EH (cell line): ENCODE results near the gene EEF2K.
A peak's percentile ranks its signal among the peaks of the same experiment; 100 is the strongest.
"Not testable (repeated sequence)": the region's sequence is repeated elsewhere in the genome, so short reads cannot be mapped to it uniquely, and the experiment has no call there.

ENCODE experiments used
- DNase-seq: peaks from one replicate; pipeline ENCODE4 v3.0.0-alpha.2; 2015; ENCODE audit warnings: low read depth

Gene EEF2K

DNA sequence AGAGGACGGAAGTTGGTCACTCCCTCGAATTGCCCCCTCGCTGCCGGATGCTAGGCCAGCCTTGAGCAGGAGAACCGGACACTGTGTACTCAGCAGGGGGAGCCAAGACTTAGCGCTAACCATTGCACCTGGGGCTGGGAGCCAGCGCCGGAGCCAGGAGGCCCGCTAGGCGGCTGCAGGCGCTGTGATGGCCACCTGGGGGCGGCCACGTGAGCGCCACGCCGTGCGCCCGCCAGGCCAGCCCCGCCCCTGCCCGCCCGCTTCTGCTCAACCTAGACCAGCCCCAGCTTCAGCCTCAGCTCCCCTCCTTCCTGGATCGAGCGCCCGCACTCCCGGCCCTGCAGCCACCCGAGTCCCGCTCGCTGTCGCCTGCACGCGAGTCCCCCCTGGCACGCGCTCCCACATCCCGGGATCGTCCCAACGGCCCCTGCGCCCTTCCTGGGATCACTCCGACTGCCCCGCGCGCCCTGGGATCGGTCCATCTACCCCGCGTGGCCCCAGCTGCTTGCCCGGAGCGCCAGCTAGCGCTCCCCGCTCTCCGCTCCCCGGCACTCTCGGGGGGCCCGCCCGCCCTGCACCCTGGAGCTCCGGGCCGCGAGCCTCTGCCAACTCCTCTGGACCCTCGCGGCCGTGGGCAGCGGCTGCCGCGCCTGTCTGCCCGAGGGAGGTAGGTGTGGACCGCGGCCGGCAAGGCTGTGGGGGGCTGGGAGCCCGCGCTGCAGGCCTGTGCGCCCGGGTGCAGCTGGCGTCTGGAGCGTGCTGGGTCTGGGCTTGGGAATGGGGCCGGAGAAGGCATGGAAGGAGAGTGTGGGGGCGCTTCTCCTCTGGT lies at the start of gene EEF2K:
EEF2K (plus strand) TSS at position 266 of the 829 bp plus-strand sequence. CDS start 19,452 bp downstream, outside the sequence.
- DNase-seq = peak; percentile 94

DNA sequence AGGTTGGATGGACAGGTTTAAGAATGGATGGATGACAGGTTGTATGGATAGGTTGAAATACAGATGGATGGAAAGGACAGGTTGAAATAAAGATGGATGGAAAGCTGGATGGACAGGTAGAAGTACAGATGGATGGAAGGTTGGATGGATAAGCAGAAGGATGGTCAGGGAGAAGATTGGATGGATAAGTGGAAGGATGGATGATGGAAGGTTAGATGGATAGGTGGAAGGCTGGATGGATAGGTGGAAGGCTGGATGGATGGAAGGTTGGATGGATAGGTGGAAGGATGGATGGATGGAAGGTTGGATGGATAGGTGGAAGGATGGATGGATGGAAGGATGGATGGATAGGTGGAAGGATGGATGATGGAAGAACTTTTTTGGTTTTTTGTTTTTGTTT lies 44.7 kb upstream of the EEF2K start:
- no peak for DNase-seq

DNA sequence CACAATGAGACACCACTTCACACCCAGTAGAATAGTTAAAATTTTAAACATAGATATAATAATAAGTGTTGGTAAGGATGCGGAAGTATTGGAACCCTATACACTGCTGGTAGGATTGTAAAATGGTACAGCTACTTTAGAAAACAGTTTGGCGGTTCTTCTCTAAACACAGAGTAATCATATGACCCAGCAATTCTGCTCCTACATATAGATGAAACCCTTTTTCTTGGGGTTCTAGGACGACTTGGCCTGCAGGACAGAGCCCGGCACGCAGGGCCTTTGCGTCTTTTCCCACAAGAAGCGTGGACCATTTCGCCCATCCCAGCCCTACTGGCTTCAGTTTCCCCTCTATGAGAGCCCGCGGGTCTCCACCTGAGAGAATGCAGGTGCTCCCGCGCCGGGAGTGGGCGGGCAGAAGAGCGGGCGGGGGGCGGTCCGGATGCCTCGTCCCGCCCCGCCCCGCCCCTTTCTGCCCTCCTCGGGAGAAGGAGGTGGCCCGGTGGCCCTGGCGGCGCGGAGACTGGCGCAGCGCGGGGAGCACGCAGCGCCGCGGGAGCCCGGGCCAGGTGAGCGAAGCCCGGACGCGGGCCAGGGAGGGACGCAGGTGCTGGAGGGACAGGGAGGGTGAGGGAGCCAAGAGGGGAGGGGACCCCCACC lies 44.0 kb upstream of the EEF2K start, which contains the start of gene SDR42E2:
SDR42E2 (plus strand) TSS at position 508 of the 657 bp plus-strand sequence. CDS start 3,077 bp downstream, outside the sequence.
- DNase-seq = no peak

DNA sequence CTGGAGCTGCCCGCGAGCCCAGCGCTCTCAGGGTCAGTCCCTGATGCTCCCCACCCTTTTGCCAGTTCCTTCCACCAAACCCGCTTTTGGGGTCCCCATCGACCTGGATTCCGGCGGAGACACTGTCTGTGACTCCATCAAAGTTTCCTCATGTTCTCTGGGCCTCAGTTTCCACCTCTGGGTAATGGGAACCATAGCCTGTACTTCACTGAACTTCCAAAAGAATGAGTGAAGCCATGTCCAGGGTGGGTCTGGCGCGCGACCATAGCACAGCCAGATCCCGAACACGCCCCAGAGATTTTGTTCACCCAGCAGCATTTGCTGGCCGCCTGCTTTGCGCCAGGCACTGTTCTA lies 43.4 kb upstream of the EEF2K start:
- DNase-seq = no peak

DNA sequence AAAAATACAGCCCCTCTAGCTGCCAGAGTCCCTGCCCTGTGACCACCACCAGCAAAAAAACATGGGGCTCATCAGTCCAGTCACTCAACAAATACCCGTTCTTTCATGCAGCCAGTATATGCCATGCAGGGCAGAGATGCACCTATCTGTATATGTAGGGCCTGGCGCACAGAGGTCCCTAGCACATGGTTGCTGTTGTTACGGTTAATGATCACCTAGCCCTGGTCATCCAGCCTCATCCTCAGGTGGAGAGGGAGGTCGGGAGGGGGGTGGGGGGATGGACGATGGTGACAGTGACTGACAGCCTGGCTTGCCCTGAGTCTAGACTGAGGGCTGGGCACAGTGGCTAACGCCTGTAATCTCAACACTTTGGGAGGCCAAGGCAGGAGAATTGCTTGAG lies 42.3 kb upstream of the EEF2K start:
- DNase-seq = no peak

DNA sequence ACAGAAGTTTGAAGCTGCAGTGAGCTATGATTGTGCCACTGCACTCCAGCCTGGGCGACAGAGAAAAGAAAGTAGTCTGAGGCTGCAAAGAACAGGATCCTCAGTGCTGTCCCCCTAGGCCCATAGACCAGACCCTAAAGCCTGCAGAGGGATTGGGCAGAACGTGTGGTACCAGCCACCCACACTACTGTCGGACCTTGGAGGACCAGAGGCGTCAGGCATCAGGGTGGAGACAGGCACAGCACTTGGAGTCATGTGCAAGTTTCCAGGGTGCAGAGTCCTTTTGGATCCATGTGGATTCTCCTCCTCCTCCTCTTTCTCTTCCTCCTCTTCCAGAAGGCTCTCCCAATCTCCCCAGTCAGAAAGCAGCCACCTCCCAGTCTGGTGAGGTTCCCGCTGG lies 41.6 kb upstream of the EEF2K start:
- no peak for DNase-seq

DNA sequence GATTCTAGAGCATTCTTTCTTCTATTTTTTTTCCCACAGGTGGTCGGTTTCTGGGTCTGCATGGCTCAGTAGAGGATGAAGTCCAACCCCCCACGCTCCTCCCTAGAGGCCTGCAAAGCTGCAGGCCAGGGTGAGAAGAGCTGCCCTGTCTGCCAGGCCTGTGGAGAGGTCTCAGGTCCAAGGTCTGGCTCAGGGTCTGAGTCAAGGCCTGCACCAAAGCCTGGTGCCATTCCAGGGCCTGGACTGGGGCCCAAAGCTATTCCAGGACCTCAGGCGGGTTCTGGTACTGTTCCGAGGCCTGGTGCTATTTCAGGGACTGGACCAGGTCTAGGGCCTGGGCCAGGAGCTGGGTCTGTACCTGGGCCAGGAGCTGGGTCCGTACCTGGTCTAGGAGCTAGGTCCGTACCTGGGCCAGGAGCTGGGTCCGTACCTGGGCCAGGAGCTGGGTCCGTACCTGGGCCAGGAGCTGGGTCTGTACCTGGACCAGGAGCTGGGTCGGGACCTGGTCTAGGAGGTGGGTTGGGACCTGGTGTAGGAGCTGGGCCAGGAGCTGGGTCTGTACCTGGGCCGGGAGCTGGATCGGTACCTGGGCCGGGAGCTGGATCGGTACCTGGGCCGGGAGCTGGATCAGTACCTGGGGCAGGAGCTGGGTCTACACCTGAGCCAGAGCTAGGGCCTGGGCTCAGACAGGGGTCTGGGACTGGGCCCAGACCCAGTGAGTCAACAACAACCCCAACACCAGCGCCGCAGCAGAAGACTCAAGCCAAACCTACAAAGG lies 40.4 kb upstream of the EEF2K start:
- no peak for DNase-seq

DNA sequence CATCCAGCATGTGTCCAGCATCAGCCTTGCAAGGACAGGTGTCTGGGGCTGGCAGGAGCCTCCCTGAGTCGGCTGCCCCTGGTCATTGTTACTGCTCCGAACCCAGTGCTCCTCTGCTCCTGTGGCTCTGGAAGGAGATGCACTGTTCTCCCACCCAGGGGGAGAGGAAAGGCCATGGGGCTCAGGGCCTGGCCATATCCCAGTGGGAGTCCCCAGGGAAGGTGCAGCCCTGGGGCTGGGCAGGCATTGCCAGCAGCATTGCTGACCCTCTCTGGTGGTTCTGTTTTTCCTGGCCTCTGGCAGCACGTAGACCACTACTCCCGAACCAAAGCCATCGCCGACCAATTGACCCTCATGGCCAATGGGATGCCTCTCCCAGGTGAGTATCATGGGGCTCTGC lies 34.1 kb upstream of the EEF2K start:
- DNase-seq = no peak

DNA sequence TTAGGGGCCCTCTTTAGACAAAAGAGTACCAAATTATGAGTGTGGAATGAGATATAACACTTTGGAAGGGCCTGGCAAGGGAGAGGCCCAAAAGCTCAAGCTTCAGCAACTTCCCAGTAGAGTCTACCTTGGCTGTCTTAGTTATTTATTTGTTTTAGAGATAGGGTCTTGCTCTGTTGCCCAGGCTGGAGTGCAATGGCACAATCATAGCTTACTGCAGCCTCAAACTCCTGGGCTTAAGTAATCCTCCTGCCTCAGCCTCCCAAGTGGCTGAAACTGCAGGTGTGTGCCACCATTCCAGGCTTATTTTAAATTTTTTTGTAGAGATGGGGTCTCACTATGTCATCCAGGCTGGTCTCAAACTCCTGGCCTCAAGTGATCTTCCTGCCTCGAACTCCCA lies 33.4 kb upstream of the EEF2K start:
- not testable (repeated sequence) for DNase-seq

DNA sequence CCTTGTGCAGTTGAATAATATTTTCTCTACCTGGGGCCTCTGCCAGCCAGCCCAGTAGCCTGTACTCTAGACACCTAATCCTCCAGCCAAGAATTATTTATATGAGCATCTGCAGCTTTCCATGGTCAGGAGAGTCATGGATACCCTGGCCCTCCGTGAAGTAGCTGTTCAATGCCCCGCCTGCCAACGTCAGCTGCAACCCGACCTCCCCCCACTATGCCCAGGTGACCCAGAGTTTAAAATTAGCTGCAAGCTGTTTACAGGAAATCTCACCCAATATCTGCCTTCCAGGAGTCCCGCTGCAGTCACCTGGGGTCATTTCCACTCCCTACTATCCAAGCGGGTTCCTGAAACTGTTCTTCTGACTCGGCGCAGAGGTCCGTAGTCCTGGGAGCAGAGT lies 31.4 kb upstream of the EEF2K start:
- no peak for DNase-seq

DNA sequence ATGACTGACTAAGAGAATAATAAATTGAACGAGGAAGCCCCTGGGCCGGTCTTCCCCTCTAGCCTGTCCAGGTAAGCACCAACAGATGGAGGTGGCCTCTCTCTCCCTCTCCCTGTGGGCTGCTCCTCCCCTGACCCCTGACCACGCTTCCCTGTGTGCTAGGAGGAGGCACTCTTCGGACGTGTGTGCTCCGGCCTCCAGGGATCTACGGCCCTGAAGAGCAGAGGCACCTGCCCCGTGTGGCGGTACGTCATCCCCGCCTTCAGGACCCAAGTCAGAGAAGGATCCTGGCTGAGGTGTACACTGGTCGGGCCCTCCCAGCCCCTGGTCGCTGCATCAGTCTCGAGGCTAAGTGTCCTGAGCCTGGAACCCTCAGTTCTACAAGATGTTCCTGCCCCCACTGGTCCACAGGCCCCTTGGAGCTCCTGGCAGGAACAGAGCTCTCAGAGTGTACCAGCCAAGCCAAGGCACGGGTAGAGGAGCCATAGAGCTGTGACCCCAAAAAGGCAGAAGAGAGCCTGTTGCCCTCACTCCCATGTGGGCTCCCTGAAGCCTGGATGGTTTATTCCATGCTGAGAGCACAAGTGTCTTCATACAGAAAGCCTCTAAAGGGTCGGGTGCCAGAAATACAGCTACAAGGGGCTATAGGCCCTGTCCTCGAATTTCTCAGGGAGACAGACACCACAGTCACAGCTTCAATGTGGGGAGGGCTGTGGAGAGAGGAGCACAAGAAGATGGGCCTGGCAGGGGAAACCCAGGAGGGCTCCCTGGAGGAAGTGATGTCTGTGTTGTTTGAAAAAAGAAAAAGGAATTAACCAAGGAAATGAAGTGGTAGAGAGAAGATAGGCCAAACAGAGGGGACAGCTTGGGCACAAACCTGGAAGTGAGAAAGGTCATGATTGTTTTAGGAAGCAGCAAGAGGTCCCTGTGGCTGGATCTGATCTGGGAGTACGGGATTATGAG lies 27.8 kb upstream of the EEF2K start:
- DNase-seq = no peak

DNA sequence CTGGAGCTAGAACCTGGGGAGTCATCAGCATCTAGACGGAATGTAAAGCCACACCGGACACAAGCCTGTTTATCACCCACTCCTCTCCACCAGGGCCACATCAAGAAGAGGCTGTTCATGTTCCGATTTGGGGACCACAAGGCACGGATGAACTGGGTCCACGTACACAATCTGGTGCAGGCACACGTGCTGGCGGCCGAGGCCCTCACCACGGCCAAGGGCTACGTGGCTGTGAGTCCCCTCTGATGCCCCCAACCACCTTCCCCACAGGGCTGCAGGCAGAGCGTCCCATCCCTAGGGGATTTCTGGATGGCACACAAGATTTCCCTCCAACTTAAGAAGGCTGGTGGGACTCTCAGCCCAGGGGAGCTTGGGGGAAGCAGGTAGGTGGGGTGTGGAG lies 24.7 kb upstream of the EEF2K start:
- DNase-seq = no peak

DNA sequence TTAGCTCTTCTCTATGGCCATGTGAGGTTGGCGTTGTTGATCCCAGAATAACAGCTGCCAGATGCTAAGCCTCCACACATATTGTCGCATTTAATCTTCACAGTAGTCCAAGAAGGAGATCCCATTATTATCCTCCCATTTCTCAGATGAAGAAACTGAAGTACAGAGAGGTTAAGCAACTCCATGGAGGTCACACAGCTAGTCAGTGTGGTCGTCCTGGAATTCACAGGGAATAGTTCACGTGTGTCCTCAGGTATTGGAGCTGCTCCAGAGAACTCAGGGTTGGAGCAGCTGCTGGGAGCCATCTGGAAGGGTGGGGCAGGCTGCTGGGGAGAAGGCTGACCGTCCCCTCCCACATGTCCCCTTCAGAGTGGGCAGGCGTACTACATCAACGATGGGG lies 24.2 kb upstream of the EEF2K start:
- DNase-seq = no peak

DNA sequence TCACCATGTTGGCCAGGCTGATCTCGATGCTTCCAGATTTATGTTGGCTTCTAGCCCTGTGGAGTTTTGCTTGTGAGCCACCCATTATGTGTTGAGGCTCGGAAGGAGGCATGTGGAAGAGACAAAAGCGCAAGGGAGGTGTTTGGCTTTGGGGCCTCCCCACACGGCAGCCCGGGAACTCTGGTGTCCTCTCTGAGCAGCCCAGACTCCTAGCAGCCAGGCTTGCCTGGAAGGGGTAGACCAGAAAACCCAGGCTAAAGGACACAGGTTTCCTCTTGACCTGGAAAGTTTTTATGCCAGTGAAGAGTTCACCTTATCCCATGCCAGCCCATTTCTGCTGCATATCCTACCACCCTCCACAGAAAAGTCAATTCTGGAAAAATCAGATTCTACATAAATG lies 22.7 kb upstream of the EEF2K start:
- DNase-seq = no peak

DNA sequence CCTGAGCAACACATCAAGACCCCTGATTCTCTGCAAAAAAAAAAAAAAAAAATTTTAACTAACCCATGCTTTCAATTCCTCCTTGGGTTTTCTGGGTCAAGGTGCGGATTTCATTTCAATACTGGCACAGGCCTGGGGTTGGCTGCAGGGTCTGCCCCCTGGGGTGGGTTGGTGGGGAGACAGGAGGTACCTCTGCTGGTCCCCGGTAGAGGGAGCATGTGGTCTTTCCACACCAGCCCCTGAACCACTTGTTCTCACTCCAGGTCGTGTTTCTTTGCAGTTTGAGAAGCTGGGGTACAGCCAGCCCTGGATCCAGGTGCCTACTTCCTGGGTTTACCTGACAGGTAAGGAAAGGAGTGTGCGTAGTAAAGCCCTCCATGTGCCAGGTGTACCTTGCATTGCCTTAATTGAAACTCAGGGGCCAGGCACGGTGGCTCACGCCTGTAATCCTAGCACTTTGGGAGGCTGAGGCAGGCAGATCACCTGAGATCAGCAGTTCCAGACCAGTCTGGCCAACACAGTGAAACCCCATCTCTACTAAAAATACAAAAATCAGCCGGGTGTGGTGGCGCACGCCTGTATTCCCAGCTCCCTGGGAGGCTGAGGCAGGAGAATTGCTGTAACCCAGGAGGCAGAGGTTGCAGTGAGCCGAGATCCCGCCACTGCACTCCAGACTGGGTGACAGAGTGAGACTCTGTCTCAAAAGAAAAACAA lies 22.0 kb upstream of the EEF2K start:
- DNase-seq = no peak

DNA sequence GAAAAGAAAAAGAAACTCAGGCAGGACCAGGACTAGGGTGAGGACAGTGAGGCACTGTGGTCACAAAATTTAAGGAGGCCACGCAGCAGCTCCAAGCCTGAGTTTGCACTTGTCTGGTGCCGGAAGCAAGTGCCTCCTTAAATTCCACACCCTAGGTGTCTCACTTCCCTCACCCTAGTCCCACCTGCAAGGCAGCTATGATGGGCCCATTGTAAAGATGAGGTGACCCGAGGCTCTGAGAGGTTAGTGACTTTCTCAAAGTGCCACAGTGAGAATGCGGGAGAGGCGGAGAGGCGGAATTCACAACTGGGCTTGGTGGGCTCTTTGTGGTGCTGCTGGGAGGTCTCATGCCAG lies 21.5 kb upstream of the EEF2K start:
- no peak for DNase-seq

DNA sequence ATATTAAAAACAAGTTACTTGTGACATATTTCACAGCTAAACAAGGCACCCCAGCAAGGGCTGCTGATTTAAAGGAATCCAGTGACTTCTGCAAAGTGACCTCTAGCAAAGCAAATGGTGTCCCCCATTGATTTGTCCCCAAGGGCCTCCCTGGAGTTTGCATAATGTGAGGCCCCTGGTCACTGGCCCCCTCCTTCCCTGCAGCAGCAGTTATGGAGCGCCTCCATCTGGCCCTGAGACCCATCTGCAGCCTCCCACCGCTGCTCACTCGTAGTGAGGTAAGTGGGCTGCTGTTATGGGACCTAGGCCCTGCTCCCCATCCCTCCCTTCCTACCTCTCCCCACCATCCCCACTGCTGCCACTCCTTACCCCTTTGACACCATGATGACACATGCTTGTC lies 19.6 kb upstream of the EEF2K start:
- no peak for DNase-seq

DNA sequence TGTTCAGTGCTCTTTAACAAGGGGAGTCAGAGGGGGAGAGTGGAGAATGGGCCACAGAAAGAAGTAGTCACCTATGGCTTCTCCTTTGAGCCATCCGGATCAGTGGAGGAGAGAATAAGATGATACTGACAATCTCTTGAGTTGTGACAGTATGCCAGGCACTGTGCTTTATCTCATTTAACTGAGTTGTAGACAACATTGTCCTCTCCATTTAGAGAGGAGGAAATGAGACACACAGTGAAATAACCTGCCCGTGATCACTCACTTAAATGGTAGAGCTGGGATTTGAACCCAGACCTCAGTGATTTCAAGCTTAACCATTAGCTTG lies 17.8 kb upstream of the EEF2K start:
- no peak for DNase-seq

DNA sequence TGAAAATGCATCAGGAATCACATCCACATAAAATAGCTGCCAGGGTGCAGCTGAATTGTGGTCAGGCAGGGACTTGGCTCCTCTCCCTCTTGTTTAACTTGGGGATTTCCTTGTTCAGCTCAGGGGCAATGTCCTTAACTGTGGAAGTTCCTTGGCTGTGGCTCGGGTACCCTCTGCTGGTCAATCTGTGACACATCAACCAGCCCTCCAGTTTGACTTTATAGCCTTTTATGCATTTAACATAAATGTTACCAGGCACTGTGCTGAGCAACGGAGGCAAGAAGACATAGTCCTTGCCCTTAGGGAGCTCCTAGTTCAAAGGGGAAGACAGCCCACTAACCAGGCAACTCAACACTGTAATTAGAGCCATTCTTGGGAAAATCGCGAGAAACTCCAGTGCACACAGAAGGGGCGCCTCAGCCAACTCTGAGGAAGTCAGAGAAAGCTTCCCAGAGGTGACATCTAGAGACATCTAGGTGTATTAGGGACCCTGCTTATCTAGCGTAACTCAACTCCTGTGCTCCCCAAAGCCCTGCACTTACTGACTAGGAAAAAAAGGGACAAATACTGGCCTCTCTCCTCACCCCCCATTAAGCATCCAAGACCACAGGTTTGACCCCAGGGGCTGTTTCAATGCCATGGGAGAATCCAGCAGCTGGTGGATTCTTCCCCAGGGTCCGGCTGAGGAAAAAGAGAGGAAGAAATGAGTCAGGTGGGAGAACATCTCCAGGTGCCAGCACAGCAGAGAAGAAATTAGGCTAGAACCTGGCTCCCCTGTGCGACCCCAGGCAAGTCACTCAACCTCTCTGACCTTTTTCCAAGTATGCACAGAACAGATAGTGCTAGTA lies 17.3 kb upstream of the EEF2K start:
- peak; percentile 93 for DNase-seq

DNA sequence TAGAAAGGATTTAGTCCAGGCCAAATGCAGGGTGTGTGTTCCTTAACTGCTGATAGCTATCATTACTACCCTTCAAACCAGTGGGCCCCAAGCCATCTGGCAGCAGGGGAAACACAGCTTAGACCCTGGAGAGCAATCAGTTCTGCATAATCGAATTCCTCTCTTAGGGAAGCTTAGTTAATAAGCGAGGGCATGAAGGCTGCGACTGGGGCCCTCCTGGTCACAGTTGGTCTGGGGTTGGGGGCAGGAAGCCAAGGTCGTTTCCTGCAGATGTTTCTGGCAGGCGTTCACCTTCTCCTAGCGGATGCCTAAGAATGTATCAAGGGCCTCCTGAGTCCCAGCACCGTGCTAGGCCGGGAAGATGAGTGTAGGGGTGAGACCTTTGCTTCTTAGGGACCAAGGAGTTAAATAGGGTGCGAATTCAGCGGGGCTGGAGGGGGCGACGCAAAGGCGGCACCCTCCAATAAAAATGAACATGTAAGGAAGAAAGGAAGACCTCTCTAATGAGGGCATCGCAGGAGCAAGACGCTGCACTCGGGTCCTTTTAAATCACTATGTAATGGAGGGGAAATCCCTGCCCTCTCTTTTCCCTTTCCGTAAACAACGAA lies 16.5 kb upstream of the EEF2K start:
- DNase-seq = peak; percentile 38
